Endothelial cell (in vitro differentiated cells): ENCODE measurements around the gene GGA1. TPM values are rescaled to one million over a fixed set of nuclear protein-coding genes. Genes with fewer than 3 reads are reported as not detected.

ENCODE experiments used
- DNase-seq: peaks from one replicate; pipeline ENCODE4 v3.0.0; 2021; ENCODE audit warnings: low spot score
- H3K27ac Mint-ChIP-seq: one replicate; pipeline ENCODE4 v1.8.0; 2021; ENCODE audit warnings: mixed read lengths, inconsistent platforms; ENCODE audit not compliant: unreplicated experiment
- H3K27me3 Mint-ChIP-seq: one replicate; pipeline ENCODE4 v1.8.0; 2021; ENCODE audit warnings: mild to moderate bottlenecking, moderate library complexity, mixed read lengths, inconsistent platforms; ENCODE audit not compliant: unreplicated experiment
- H3K36me3 Mint-ChIP-seq: one replicate; pipeline ENCODE4 v1.8.0; 2021; ENCODE audit warnings: mild to moderate bottlenecking, low read depth, mixed read lengths, inconsistent platforms; ENCODE audit not compliant: unreplicated experiment
- H3K4me1 Mint-ChIP-seq: one replicate; pipeline ENCODE4 v1.8.0; 2021; ENCODE audit warnings: mild to moderate bottlenecking, mixed read lengths, inconsistent platforms; ENCODE audit not compliant: unreplicated experiment
- H3K4me3 Mint-ChIP-seq: one replicate; pipeline ENCODE4 v1.8.0; 2021; ENCODE audit warnings: mild to moderate bottlenecking, mixed read lengths, inconsistent platforms; ENCODE audit not compliant: unreplicated experiment
- H3K9me3 Mint-ChIP-seq: one replicate; pipeline ENCODE4 v1.8.0; 2021; ENCODE audit warnings: mixed read lengths, inconsistent platforms; ENCODE audit not compliant: unreplicated experiment
- total RNA-seq: library from RNA; stranded (reverse); fragmentation: NEBNext Ultra II Directional; extraction: Animal tissue kit (Norgen Biotek cat#: 25700); gene quantifications from one replicate; pipeline ENCODE4 v1.2.1, GENCODE V29; 2021; ENCODE audit not compliant: unreplicated experiment
- TF ChIP-seq, protein P1 (sequence below): fragments of 200-600 bp; sonication (generic); IDR thresholded peaks from one replicate; pipeline ENCODE4 v1.5.0; 2021; ENCODE audit warnings: antibody characterized with exemption; ENCODE audit not compliant: unreplicated experiment

GGA1 gene
- total RNA-seq, 1 donor from 2014 or later: 63.6 TPM

- Mint-ChIP-seq H3K27me3 (peaks cover 5% of the 10 kb centered on the region), H3K36me3 (peaks cover 3% of the 10 kb centered on the region), H3K9me3 (no peaks in the 10 kb centered on the region), H3K4me1 (peaks cover 33% of the 10 kb centered on the region), H3K4me3 (peak overlapping the region; percentile 92), H3K27ac (peak overlapping the region; percentile 83)
- TF ChIP-seq, protein P1, sequence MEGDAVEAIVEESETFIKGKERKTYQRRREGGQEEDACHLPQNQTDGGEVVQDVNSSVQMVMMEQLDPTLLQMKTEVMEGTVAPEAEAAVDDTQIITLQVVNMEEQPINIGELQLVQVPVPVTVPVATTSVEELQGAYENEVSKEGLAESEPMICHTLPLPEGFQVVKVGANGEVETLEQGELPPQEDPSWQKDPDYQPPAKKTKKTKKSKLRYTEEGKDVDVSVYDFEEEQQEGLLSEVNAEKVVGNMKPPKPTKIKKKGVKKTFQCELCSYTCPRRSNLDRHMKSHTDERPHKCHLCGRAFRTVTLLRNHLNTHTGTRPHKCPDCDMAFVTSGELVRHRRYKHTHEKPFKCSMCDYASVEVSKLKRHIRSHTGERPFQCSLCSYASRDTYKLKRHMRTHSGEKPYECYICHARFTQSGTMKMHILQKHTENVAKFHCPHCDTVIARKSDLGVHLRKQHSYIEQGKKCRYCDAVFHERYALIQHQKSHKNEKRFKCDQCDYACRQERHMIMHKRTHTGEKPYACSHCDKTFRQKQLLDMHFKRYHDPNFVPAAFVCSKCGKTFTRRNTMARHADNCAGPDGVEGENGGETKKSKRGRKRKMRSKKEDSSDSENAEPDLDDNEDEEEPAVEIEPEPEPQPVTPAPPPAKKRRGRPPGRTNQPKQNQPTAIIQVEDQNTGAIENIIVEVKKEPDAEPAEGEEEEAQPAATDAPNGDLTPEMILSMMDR: peak; percentile 83
- DNase-seq: peak; percentile 93
These were observed 47.2 kb upstream of the GGA1 start for GRCh38 chr22:37561212-37562048.

DNA sequence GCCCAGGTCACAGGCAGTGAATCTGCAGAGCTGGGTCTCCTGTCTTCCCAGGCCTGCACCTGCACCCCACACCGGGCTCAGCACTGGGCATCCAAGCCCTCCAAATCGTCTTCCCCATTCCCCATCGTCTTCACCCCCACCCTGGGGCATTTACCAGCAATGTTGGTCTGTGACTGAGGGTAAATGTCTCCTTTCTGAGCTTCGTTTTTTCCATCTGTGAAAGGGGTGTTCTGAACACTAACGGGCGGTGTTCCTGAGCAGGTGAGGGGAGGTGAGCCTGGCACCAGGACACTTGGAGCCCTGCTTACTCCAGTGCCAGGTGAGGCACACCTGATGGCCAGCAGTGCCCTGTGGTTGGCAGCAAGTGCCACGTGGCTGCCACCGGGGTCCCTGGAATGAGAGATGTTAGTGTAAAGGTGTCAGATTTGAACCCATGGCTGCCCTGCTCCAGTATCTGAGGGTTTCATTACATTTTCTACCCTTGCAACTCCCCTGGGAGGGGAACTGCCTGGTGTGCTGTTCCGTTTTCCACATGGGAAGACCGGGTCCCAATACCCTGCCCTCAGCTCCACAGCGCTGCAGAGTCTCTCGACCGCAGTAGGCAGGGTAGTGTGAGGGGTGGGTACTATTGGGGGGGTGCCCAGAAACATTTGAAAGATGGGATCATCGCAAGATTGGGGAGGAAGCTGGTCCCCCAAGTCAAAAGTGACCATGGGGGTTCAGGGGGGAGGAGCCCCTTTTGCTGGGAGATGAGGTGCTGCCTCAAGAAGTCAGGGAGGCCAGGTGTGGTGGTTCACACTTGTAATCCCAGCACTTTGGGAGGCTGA lies 46.4 kb upstream of the GGA1 start:
- Mint-ChIP-seq H3K4me1 (peaks cover 33% of the 10 kb centered on the region), H3K9me3 (no peaks in the 10 kb centered on the region), H3K36me3 (peaks cover 3% of the 10 kb centered on the region), H3K4me3 (peak overlapping the region; percentile 92), H3K27me3 (peaks cover 5% of the 10 kb centered on the region), H3K27ac (peak overlapping the region; percentile 51)
- DNase-seq: no peak
- TF ChIP-seq, protein P1: peak; percentile 31

GRCh38 chr22:37563153-37564081 lies 45.2 kb upstream of the GGA1 start:
- TF ChIP-seq, protein P1: no peak
- no peaks in the 10 kb centered on the region for H3K9me3 Mint-ChIP-seq
- no peak for DNase-seq
- peaks cover 5% of the 10 kb centered on the region for H3K27me3 Mint-ChIP-seq
- H3K36me3 Mint-ChIP-seq: peaks cover 7% of the 10 kb centered on the region
- peaks cover 32% of the 10 kb centered on the region for H3K4me1 Mint-ChIP-seq
- peak overlapping the region; percentile 26 for H3K4me3 Mint-ChIP-seq
- H3K27ac Mint-ChIP-seq: peak overlapping the region; percentile 26

DNA sequence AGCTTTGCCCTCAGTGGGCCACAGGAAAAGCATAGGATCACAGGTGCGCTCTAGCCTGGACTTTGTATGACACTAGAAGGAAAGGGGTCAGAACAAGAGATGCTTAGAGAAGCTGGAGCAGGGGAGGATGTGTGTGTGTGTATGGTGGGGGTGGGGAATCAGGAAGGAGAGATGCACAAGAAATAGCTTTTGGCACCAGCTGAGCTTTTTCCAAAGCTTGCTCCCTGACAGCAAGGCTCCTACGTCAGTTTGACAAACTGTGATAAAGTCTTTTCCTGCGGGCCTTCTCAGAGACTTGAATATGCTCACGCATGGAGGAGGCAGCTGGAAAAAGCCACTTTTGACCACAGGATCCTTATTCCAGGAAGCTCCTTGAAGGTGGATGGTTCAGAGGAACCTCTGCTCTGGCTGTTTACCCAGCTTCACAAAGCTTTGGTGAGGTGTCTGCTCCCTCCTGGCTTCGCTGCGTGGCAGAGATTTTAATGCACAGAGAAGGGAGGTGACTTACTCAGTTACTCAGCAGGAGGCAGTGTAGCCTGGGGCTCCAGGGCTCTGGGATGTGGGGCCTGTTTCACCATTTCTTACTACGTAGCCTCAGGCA lies 44.4 kb upstream of the GGA1 start:
- no peak for DNase-seq
- peaks cover 5% of the 10 kb centered on the region for H3K27me3 Mint-ChIP-seq
- H3K36me3 Mint-ChIP-seq: peaks cover 7% of the 10 kb centered on the region
- TF ChIP-seq, protein P1: no peak
- H3K4me1 Mint-ChIP-seq: peaks cover 32% of the 10 kb centered on the region
- H3K4me3 Mint-ChIP-seq: no peak overlapping the region
- H3K9me3 Mint-ChIP-seq: no peaks in the 10 kb centered on the region
- H3K27ac Mint-ChIP-seq: no peak overlapping the region
